CD14-positive monocyte (primary cell): ENCODE data around the gene HNRNPH2. TPM values are rescaled to one million over a fixed set of nuclear protein-coding genes. Genes with fewer than 3 reads are reported as not detected.

ENCODE experiments used
- DNase-seq, 3 donors: peaks; one replicate each; pipeline ENCODE4 v3.0.0-alpha.2; 2011 to 2022
- H2AFZ ChIP-seq: 2 replicates; pipeline ENCODE4 v1.6.0; 2012; ENCODE audit warnings: mild to moderate bottlenecking, low read depth, low read length, inconsistent platforms; ENCODE audit not compliant: insufficient read depth, poor library complexity, severe bottlenecking
- H3K27ac ChIP-seq, 2 donors: 1 replicate in 1 of 2; 2 replicates in 1 of 2; pipeline ENCODE4 v1.5.1; 2012 to 2013; ENCODE audit warnings: low read length in 2 of 2, control low read depth in 1 of 2, inconsistent platforms in 1 of 2, low read depth in 1 of 2, mild to moderate bottlenecking in 1 of 2
- H3K27me3 ChIP-seq, 2 donors: one replicate each; pipeline versions ENCODE4 v1.6.0 to v1.6.1; 2011 to 2013; ENCODE audit warnings: low read length in 2 of 2; ENCODE audit not compliant: control insufficient read depth in 2 of 2, insufficient read depth in 2 of 2
- H3K36me3 ChIP-seq, 2 donors: replicated peaks in 1 of 2; 1 replicate in 1 of 2; 2 replicates in 1 of 2; pipeline versions ENCODE4 v1.5.1 to v1.6.1; 2012 to 2013; ENCODE audit warnings: low read length in 2 of 2, control low read depth in 1 of 2, inconsistent platforms in 1 of 2, mild to moderate bottlenecking in 1 of 2; ENCODE audit not compliant: insufficient read depth in 2 of 2, control insufficient read depth in 1 of 2
- H3K4me1 ChIP-seq, 2 donors: 1 replicate in 1 of 2; 2 replicates in 1 of 2; pipeline versions ENCODE4 v1.5.1 to v1.6.1; 2012 to 2013; ENCODE audit warnings: low read length in 2 of 2, control low read depth in 1 of 2, inconsistent platforms in 1 of 2, mild to moderate bottlenecking in 1 of 2, moderate library complexity in 1 of 2; ENCODE audit not compliant: insufficient read depth in 2 of 2, control insufficient read depth in 1 of 2
- H3K4me2 ChIP-seq: replicated peaks from 2 replicates; pipeline ENCODE3; 2012; ENCODE audit warnings: low read length, moderate library complexity, mild to moderate bottlenecking; ENCODE audit not compliant: poor library complexity, severe bottlenecking; ENCODE audit errors: extremely low read depth
- H3K4me3 ChIP-seq, 3 experiments: fragments of 200-600 bp in 1 of 3; sonication (generic) in 1 of 3; replicated peaks in 1 of 3; 1 replicate in 2 of 3; 2 replicates in 1 of 3; pipeline ENCODE4 v1.5.1; 2011 to 2013; ENCODE audit warnings: low read length in 3 of 3, mild to moderate bottlenecking in 3 of 3, control low read depth in 2 of 3, low read depth in 2 of 3, inconsistent platforms in 1 of 3, moderate library complexity in 1 of 3
- H3K79me2 ChIP-seq: 2 replicates; pipeline ENCODE4 v1.6.0; 2012; ENCODE audit warnings: mild to moderate bottlenecking, control low read depth, inconsistent platforms, low read length, moderate library complexity; ENCODE audit not compliant: insufficient read depth
- H3K9ac ChIP-seq: 2 replicates; pipeline ENCODE4 v1.6.0; 2017; ENCODE audit warnings: low read length, mild to moderate bottlenecking; ENCODE audit not compliant: insufficient read depth, poor library complexity, severe bottlenecking
- H3K9me3 ChIP-seq, 2 donors: replicated peaks in 1 of 2; 1 replicate in 1 of 2; 2 replicates in 1 of 2; pipeline versions ENCODE4 v1.5.1 to v1.6.1; 2012 to 2013; ENCODE audit warnings: low read length in 2 of 2, control low read depth in 1 of 2; ENCODE audit not compliant: control insufficient read depth in 1 of 2, insufficient read depth in 1 of 2
- H4K20me1 ChIP-seq: 2 replicates; pipeline ENCODE4 v1.6.0; 2012; ENCODE audit warnings: mild to moderate bottlenecking, low read length, control low read depth, moderate library complexity; ENCODE audit not compliant: insufficient read depth
- H3K27ac Mint-ChIP-seq, 7 donors: one replicate each; pipeline ENCODE4 v1.8.0; 2020; ENCODE audit warnings: mild to moderate bottlenecking in 7 of 7, mixed read lengths in 7 of 7, moderate library complexity in 6 of 7, inconsistent platforms in 2 of 7
- H3K27me3 Mint-ChIP-seq, 3 donors: one replicate each; pipeline ENCODE4 v1.8.0; 2021 to 2022; ENCODE audit warnings: low read depth in 3 of 3, mild to moderate bottlenecking in 3 of 3, mixed read lengths in 3 of 3, moderate library complexity in 3 of 3, inconsistent platforms in 1 of 3
- H3K36me3 Mint-ChIP-seq, 2 donors: one replicate each; pipeline ENCODE4 v1.8.0; 2020; ENCODE audit warnings: mixed read lengths in 2 of 2, inconsistent platforms in 1 of 2, mild to moderate bottlenecking in 1 of 2
- H3K4me1 Mint-ChIP-seq: one replicate; pipeline ENCODE4 v1.8.0; 2020; ENCODE audit warnings: mild to moderate bottlenecking, mixed read lengths
- H3K4me3 Mint-ChIP-seq, 2 donors: one replicate each; pipeline ENCODE4 v1.8.0; 2020; ENCODE audit warnings: mild to moderate bottlenecking in 2 of 2, mixed read lengths in 2 of 2, moderate library complexity in 1 of 2
- H3K9me3 Mint-ChIP-seq, 7 donors: one replicate each; pipeline ENCODE4 v1.8.0; 2020 to 2022; ENCODE audit warnings: mixed read lengths in 7 of 7, mild to moderate bottlenecking in 6 of 7, moderate library complexity in 6 of 7, inconsistent platforms in 2 of 7
- WGBS: methylation state at CpG from one replicate; pipeline ENCODE4 v1.1.5; 2013; ENCODE audit warnings: missing lambda C conversion rate; ENCODE audit not compliant: insufficient coverage; 5-methylcytosine and 5-hydroxymethylcytosine counted together
- intact Hi-C, 2 donors: fragments of 100-400 bp; cut with micrococcal nuclease; formaldehyde crosslinking; loops; one replicate each; pipeline versions ENCODE4 v1.15.0 to v1.15.1; 2023
- polyA plus RNA-seq, 3 donors: library from polyadenylated mRNA; depleted of rRNA in 1 of 3; unstranded in 2 of 3; stranded (reverse) in 1 of 3; fragments of 300-500 nt in 2 of 3; fragments of >200 nt in 1 of 3; fragmentation: Illumina TruSeq in 2 of 3; gene quantifications; 1 replicate in 2 of 3; 2 replicates in 1 of 3; pipeline ENCODE4 v1.2.3, GENCODE V29; 2012 to 2021
- TF ChIP-seq, protein P1 (sequence below): fragments of 200-600 bp; IDR thresholded peaks from one replicate; pipeline ENCODE4 v1.8.0; 2022; ENCODE audit warnings: antibody characterized with exemption, mild to moderate bottlenecking

HNRNPH2 gene
- polyA plus RNA-seq, 3 donors = 27.7 to 163 (median 118) TPM

DNA sequence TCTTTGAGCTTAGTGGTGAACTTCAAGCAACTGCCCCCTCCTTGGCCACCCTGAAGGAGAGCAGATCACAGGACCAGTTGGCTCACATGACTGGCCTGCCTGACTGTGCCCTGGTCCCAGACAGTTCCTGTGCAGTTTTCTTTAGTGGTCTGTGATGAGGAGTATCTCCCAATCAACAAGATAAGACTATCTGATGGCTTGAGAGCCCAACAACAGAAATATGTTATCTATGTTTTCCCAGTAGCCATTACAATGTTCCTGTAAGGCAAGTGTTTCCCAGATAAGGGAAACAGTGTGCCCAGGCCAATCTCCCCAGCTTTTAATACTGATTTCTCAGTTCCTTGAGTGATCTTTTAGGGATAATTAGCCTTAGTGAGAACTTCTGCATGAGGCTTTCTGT, 45.3 kb upstream of the HNRNPH2 start:
- peaks cover 0 to 1% (median 0%) of the 10 kb centered on the region in 3 donors for H3K27me3 Mint-ChIP-seq
- peak overlapping the region in 1 of 7 donors; percentile 32 for H3K27ac Mint-ChIP-seq
- Histone ChIP-seq H3K27me3 (no peaks in the 10 kb centered on the region), H3K36me3 (peaks cover 63 to 87% of the 10 kb centered on the region in 2 donors), H4K20me1 (no peaks in the 10 kb centered on the region), H2AFZ (no peak overlapping the region), H3K4me1 (no peaks in the 10 kb centered on the region), H3K4me3 (no peak overlapping the region), H3K9ac (no peak overlapping the region), H3K9me3 (no peaks in the 10 kb centered on the region), H3K79me2 (no peaks in the 10 kb centered on the region), H3K27ac (no peak overlapping the region), H3K4me2 (no peak overlapping the region)
- TF ChIP-seq, protein P1, sequence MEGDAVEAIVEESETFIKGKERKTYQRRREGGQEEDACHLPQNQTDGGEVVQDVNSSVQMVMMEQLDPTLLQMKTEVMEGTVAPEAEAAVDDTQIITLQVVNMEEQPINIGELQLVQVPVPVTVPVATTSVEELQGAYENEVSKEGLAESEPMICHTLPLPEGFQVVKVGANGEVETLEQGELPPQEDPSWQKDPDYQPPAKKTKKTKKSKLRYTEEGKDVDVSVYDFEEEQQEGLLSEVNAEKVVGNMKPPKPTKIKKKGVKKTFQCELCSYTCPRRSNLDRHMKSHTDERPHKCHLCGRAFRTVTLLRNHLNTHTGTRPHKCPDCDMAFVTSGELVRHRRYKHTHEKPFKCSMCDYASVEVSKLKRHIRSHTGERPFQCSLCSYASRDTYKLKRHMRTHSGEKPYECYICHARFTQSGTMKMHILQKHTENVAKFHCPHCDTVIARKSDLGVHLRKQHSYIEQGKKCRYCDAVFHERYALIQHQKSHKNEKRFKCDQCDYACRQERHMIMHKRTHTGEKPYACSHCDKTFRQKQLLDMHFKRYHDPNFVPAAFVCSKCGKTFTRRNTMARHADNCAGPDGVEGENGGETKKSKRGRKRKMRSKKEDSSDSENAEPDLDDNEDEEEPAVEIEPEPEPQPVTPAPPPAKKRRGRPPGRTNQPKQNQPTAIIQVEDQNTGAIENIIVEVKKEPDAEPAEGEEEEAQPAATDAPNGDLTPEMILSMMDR = no peak
- no peak for DNase-seq
- no peaks in the 10 kb centered on the region for H3K9me3 Mint-ChIP-seq
- no peaks in the 10 kb centered on the region for H3K4me1 Mint-ChIP-seq
- no peak overlapping the region for H3K4me3 Mint-ChIP-seq
- peaks cover 58 to 78% of the 10 kb centered on the region in 2 donors for H3K36me3 Mint-ChIP-seq
- intact Hi-C loops = no loop called here

DNA sequence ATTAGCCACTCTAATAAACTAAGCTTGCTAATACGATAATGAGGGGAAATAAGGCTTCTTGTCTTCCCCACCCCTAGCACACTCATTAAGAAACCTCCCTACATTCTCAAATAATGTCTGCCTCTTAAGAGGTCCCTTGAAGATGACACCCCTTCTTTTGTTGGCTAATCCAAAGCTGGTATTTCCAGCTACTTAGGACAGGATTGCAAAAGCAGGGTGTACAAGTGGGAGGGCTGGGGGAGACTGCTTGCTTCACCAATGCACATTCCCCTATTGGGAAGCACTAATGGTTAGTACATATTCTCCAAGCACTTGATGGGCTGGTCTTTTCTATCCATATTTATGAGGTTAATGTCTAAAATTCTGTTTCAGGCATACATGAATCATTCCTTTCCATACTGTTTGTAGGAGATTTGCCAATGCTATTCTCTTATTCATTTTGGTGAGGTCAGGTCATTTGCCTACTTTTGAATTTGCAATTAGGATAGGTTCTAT, 42.7 kb upstream of the HNRNPH2 start:
- no peaks in the 10 kb centered on the region for H3K27me3 ChIP-seq
- no peaks in the 10 kb centered on the region for H3K9me3 ChIP-seq
- H3K79me2 ChIP-seq = no peaks in the 10 kb centered on the region
- no peak overlapping the region for H3K27ac Mint-ChIP-seq
- no peak for DNase-seq
- no peaks in the 10 kb centered on the region for H4K20me1 ChIP-seq
- H3K4me3 ChIP-seq = no peak overlapping the region
- peaks cover 52 to 68% of the 10 kb centered on the region in 2 donors for H3K36me3 Mint-ChIP-seq
- H2AFZ ChIP-seq = no peak overlapping the region
- H3K4me1 Mint-ChIP-seq = no peaks in the 10 kb centered on the region
- peaks cover 0 to 1% (median 0%) of the 10 kb centered on the region in 3 donors for H3K27me3 Mint-ChIP-seq
- TF ChIP-seq, protein P1 = no peak
- no peaks in the 10 kb centered on the region for H3K9me3 Mint-ChIP-seq
- WGBS = no CpG with 5 or more reads among the region's 1 CpG
- H3K4me3 Mint-ChIP-seq = no peak overlapping the region
- peaks cover 62 to 89% of the 10 kb centered on the region in 2 donors for H3K36me3 ChIP-seq
- H3K4me2 ChIP-seq = no peak overlapping the region
- no peak overlapping the region for H3K27ac ChIP-seq
- H3K9ac ChIP-seq = no peak overlapping the region
- no peaks in the 10 kb centered on the region for H3K4me1 ChIP-seq
- intact Hi-C loops = no loop called here
